ENCODE data around the gene ITM2C.

The ITM2C gene

GRCh38 chr2:230863031-230863430, 1.7 kb upstream of the ITM2C start:
- WGBS (ENCODE audit: extremely low coverage, insufficient coverage, insufficient read length) = no CpG with 5 or more reads among the region's 8 CpGs
- Histone ChIP-seq H3K9me3 (ENCODE audit: insufficient read depth, low read depth, low read length) (no peaks in the 10 kb centered on the region), H4K8ac (ENCODE audit: low read depth, low read length) (no peak overlapping the region)

GRCh38 chr2:230863442-230864121, 1.2 kb upstream of the ITM2C start:
- H4K12ac ChIP-seq (ENCODE audit: low read depth, low read length) = no peak overlapping the region
- H4K91ac ChIP-seq (ENCODE audit: low read depth, low read length) = no peak overlapping the region
- H2BK120ac ChIP-seq (ENCODE audit: insufficient read depth, low read length, poor library complexity) = no peak overlapping the region
- H3K4me3 ChIP-seq (ENCODE audit: low read depth, low read length) = no peak overlapping the region
- no peak overlapping the region for H4K8ac ChIP-seq (ENCODE audit: low read depth, low read length)
- no CpG with 5 or more reads among the region's 13 CpGs for WGBS (ENCODE audit: extremely low coverage, insufficient coverage, insufficient read length)
- no peak overlapping the region for H3K23ac ChIP-seq (ENCODE audit: low read length)
- no peak overlapping the region for H3K4ac ChIP-seq (ENCODE audit: low read depth, low read length)
- no peak overlapping the region for H3K27ac ChIP-seq (ENCODE audit: low read depth, low read length)
- no peak overlapping the region for H2AFZ ChIP-seq (ENCODE audit: insufficient read depth, low read length, poor library complexity)
- no peaks in the 10 kb centered on the region for H3K9me3 ChIP-seq (ENCODE audit: insufficient read depth, low read depth, low read length)
- no peak overlapping the region for H2BK12ac ChIP-seq (ENCODE audit: low read length)
- H2BK5ac ChIP-seq (ENCODE audit: low read depth, low read length, poor library complexity) = no peak overlapping the region
- H3K4me1 ChIP-seq (ENCODE audit: control insufficient read depth in 1 of 2, insufficient read depth in 2 of 2, low read length in 2 of 2) = peaks cover 22 to 32% of the 10 kb centered on the region in 2 experiments
- no peak overlapping the region for H3K14ac ChIP-seq (ENCODE audit: low read length)
- peaks cover 0 to 4% of the 10 kb centered on the region in 2 experiments for H3K36me3 ChIP-seq (ENCODE audit: control insufficient read depth in 1 of 2, insufficient read depth in 2 of 2, low read length in 2 of 2)
- H3K18ac ChIP-seq (ENCODE audit: low read length) = no peak overlapping the region
- H3K4me2 ChIP-seq (ENCODE audit: low read length) = no peak overlapping the region
- H3K9ac ChIP-seq (ENCODE audit: low read length) = no peak overlapping the region
- H3K79me2 ChIP-seq (ENCODE audit: control insufficient read depth, insufficient read depth, low read length, poor library complexity) = peaks cover 15% of the 10 kb centered on the region
- no peak overlapping the region for H2AK5ac ChIP-seq (ENCODE audit: low read length)
- no peaks in the 10 kb centered on the region for H3K27me3 ChIP-seq (ENCODE audit: insufficient read depth, low read length)
- no peak for DNase-seq
- H3K79me1 ChIP-seq (ENCODE audit: low read length) = peaks cover 17% of the 10 kb centered on the region

More at GRCh38 chr2:230863031-230863430, 1.7 kb upstream of the ITM2C start:
- Histone ChIP-seq H2AK5ac (ENCODE audit: low read length) (no peak overlapping the region), H3K4me3 (ENCODE audit: low read depth, low read length) (no peak overlapping the region), H3K36me3 (ENCODE audit: control insufficient read depth in 1 of 2, insufficient read depth in 2 of 2, low read length in 2 of 2) (peaks cover 0 to 3% of the 10 kb centered on the region in 2 experiments), H2BK120ac (ENCODE audit: insufficient read depth, low read length, poor library complexity) (no peak overlapping the region), H3K23ac (ENCODE audit: low read length) (no peak overlapping the region), H3K9ac (ENCODE audit: low read length) (no peak overlapping the region), H4K91ac (ENCODE audit: low read depth, low read length) (no peak overlapping the region), H3K14ac (ENCODE audit: low read length) (no peak overlapping the region), H2BK5ac (ENCODE audit: low read depth, low read length, poor library complexity) (no peak overlapping the region), H3K79me1 (ENCODE audit: low read length) (peaks cover 13% of the 10 kb centered on the region), H3K79me2 (ENCODE audit: control insufficient read depth, insufficient read depth, low read length, poor library complexity) (peaks cover 15% of the 10 kb centered on the region), H2BK12ac (ENCODE audit: low read length) (no peak overlapping the region), H2AFZ (ENCODE audit: insufficient read depth, low read length, poor library complexity) (no peak overlapping the region), H3K27ac (ENCODE audit: low read depth, low read length) (no peak overlapping the region), H4K12ac (ENCODE audit: low read depth, low read length) (no peak overlapping the region), H3K4me1 (ENCODE audit: control insufficient read depth in 1 of 2, insufficient read depth in 2 of 2, low read length in 2 of 2) (peaks cover 17 to 26% of the 10 kb centered on the region in 2 experiments), H3K4me2 (ENCODE audit: low read length) (no peak overlapping the region), H3K18ac (ENCODE audit: low read length) (no peak overlapping the region), H3K27me3 (ENCODE audit: insufficient read depth, low read length) (no peaks in the 10 kb centered on the region), H3K4ac (ENCODE audit: low read depth, low read length) (no peak overlapping the region)
- DNase-seq = no peak

GRCh38 chr2:230864122-230864604, 579 bp upstream of the ITM2C start:
- Histone ChIP-seq H3K4me2 (ENCODE audit: low read length) (peak overlapping the region; percentile 81), H2AK5ac (ENCODE audit: low read length) (no peak overlapping the region), H3K4me3 (ENCODE audit: low read depth, low read length) (peak overlapping the region; percentile 71), H3K23ac (ENCODE audit: low read length) (no peak overlapping the region), H2BK5ac (ENCODE audit: low read depth, low read length, poor library complexity) (no peak overlapping the region), H2AFZ (ENCODE audit: insufficient read depth, low read length, poor library complexity) (no peak overlapping the region), H3K14ac (ENCODE audit: low read length) (no peak overlapping the region), H4K12ac (ENCODE audit: low read depth, low read length) (no peak overlapping the region), H3K79me2 (ENCODE audit: control insufficient read depth, insufficient read depth, low read length, poor library complexity) (peaks cover 21% of the 10 kb centered on the region), H3K18ac (ENCODE audit: low read length) (no peak overlapping the region), H3K36me3 (ENCODE audit: control insufficient read depth in 1 of 2, insufficient read depth in 2 of 2, low read length in 2 of 2) (peaks cover 0 to 8% of the 10 kb centered on the region in 2 experiments), H4K8ac (ENCODE audit: low read depth, low read length) (no peak overlapping the region), H2BK12ac (ENCODE audit: low read length) (no peak overlapping the region), H3K27me3 (ENCODE audit: insufficient read depth, low read length) (no peaks in the 10 kb centered on the region), H3K27ac (ENCODE audit: low read depth, low read length) (no peak overlapping the region), H3K9me3 (ENCODE audit: insufficient read depth, low read depth, low read length) (no peaks in the 10 kb centered on the region), H3K4me1 (ENCODE audit: control insufficient read depth in 1 of 2, insufficient read depth in 2 of 2, low read length in 2 of 2) (peaks cover 28 to 38% of the 10 kb centered on the region in 2 experiments), H3K79me1 (ENCODE audit: low read length) (peaks cover 23% of the 10 kb centered on the region), H2BK120ac (ENCODE audit: insufficient read depth, low read length, poor library complexity) (no peak overlapping the region), H3K9ac (ENCODE audit: low read length) (peak overlapping the region; percentile 30), H3K4ac (ENCODE audit: low read depth, low read length) (no peak overlapping the region), H4K91ac (ENCODE audit: low read depth, low read length) (no peak overlapping the region)
- DNase-seq = no peak
- no CpG with 5 or more reads among the region's 18 CpGs for WGBS (ENCODE audit: extremely low coverage, insufficient coverage, insufficient read length)

- Histone ChIP-seq H3K18ac (ENCODE audit: low read length) (peak overlapping the region; percentile 85), H3K14ac (ENCODE audit: low read length) (peak overlapping the region; percentile 91), H2AFZ (ENCODE audit: insufficient read depth, low read length, poor library complexity) (peak overlapping the region; percentile 53), H3K4me1 (ENCODE audit: control insufficient read depth in 1 of 2, insufficient read depth in 2 of 2, low read length in 2 of 2) (peaks cover 40 to 49% of the 10 kb centered on the region in 2 experiments), H2BK120ac (ENCODE audit: insufficient read depth, low read length, poor library complexity) (peak overlapping the region; percentile 96), H3K27me3 (ENCODE audit: insufficient read depth, low read length) (no peaks in the 10 kb centered on the region), H3K9ac (ENCODE audit: low read length) (peak overlapping the region; percentile 77), H2AK5ac (ENCODE audit: low read length) (peak overlapping the region; percentile 65), H3K4me2 (ENCODE audit: low read length) (peak overlapping the region; percentile 81), H4K91ac (ENCODE audit: low read depth, low read length) (peak overlapping the region; percentile 94), H3K36me3 (ENCODE audit: control insufficient read depth in 1 of 2, insufficient read depth in 2 of 2, low read length in 2 of 2) (peaks cover 0 to 9% of the 10 kb centered on the region in 2 experiments), H2BK12ac (ENCODE audit: low read length) (peak overlapping the region; percentile 7), H3K4me3 (ENCODE audit: low read depth, low read length) (peak overlapping the region; percentile 89), H3K9me3 (ENCODE audit: insufficient read depth, low read depth, low read length) (no peaks in the 10 kb centered on the region), H3K79me2 (ENCODE audit: control insufficient read depth, insufficient read depth, low read length, poor library complexity) (peaks cover 26% of the 10 kb centered on the region), H4K8ac (ENCODE audit: low read depth, low read length) (peak overlapping the region; percentile 73), H2BK5ac (ENCODE audit: low read depth, low read length, poor library complexity) (peak overlapping the region; percentile 85), H3K4ac (ENCODE audit: low read depth, low read length) (peak overlapping the region; percentile 90), H4K12ac (ENCODE audit: low read depth, low read length) (peak overlapping the region; percentile 37), H3K23ac (ENCODE audit: low read length) (no peak overlapping the region), H3K27ac (ENCODE audit: low read depth, low read length) (peak overlapping the region; percentile 87), H3K79me1 (ENCODE audit: low read length) (peaks cover 35% of the 10 kb centered on the region)
- no CpG with 5 or more reads among the region's 24 CpGs for WGBS (ENCODE audit: extremely low coverage, insufficient coverage, insufficient read length)
- DNase-seq = no peak
These were observed 594 bp downstream of the ITM2C start for GRCh38 chr2:230865307-230865765.

All from trophoblast cell (in vitro differentiated cells and primary cell).